ENCODE results near the gene AHNAK. TPM values are rescaled to one million over a fixed set of nuclear protein-coding genes. Genes with fewer than 3 reads are reported as not detected.

AHNAK gene
- total RNA-seq, 1 donor from 2014 or later, result 246 TPM

DNA sequence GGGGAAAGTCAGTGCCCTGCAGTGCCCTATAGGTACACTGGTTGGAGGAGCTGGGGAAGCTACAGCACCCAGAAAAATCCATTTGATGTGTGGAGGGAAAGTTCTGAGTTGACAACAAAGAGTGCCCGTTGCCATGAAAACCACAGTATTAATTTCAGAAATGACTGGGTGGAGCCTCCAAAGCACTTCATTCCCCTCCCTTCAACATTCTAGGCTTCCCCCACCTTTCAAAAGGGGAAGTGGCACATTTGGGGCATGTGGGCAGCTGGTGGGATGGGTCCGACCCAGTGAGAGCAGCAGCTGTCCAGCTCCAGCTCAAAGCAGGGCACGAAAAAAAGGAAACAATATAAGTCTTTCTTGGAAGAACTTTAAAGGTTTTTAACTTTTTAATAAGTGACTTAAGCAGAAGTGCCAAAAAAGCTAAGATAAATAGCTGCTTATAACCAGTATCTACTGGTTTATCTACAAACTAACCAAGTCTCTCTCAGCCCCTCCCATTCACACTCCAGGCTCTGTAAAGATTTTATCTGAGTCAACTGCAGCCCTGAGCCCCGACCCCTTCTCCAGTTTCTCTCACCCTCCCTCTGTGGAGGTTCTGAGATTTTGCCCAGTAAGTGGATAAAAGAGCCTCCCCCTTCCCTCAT lies 9.0 kb upstream of the AHNAK start:
- Mint-ChIP-seq H3K27ac (peak overlapping the region; percentile 99), H3K36me3 (ENCODE audit: low read depth) (peaks cover 27% of the 10 kb centered on the region), H3K27me3 (no peaks in the 10 kb centered on the region), H3K4me1 (peaks cover 88% of the 10 kb centered on the region), H3K9me3 (no peaks in the 10 kb centered on the region), H3K4me3 (peak overlapping the region; percentile 81)
- TF ChIP-seq, protein P1, sequence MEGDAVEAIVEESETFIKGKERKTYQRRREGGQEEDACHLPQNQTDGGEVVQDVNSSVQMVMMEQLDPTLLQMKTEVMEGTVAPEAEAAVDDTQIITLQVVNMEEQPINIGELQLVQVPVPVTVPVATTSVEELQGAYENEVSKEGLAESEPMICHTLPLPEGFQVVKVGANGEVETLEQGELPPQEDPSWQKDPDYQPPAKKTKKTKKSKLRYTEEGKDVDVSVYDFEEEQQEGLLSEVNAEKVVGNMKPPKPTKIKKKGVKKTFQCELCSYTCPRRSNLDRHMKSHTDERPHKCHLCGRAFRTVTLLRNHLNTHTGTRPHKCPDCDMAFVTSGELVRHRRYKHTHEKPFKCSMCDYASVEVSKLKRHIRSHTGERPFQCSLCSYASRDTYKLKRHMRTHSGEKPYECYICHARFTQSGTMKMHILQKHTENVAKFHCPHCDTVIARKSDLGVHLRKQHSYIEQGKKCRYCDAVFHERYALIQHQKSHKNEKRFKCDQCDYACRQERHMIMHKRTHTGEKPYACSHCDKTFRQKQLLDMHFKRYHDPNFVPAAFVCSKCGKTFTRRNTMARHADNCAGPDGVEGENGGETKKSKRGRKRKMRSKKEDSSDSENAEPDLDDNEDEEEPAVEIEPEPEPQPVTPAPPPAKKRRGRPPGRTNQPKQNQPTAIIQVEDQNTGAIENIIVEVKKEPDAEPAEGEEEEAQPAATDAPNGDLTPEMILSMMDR (IDR thresholded peaks at IDR 0.05), result no peak
- ChIA-PET CTCF (interaction anchor here (1.0 to 11.9 kb wide), 4 partner anchors 9 to 130 kb away, joined by 3 to 192 read pairs (median 82); partner anchors contain the start of gene AHNAK), POLR2A (interaction anchor here (0.6 to 7.4 kb wide), 17 partner anchors 9 to 326 kb away, joined by 3 to 183 read pairs (median 6); partner anchors contain the start of genes AHNAK, C11orf98, CSKMT and GNG3)
- DNase-seq (peak; percentile 56), ATAC-seq (ENCODE audit: low read depth) (peak; percentile 52)
- intact Hi-C loops (cut with micrococcal nuclease), result loop anchor here (1.0 to 10.0 kb wide), 8 partner anchors 9 to 1201 kb away; partner anchors contain the start of genes AHNAK and TUT1

DNA sequence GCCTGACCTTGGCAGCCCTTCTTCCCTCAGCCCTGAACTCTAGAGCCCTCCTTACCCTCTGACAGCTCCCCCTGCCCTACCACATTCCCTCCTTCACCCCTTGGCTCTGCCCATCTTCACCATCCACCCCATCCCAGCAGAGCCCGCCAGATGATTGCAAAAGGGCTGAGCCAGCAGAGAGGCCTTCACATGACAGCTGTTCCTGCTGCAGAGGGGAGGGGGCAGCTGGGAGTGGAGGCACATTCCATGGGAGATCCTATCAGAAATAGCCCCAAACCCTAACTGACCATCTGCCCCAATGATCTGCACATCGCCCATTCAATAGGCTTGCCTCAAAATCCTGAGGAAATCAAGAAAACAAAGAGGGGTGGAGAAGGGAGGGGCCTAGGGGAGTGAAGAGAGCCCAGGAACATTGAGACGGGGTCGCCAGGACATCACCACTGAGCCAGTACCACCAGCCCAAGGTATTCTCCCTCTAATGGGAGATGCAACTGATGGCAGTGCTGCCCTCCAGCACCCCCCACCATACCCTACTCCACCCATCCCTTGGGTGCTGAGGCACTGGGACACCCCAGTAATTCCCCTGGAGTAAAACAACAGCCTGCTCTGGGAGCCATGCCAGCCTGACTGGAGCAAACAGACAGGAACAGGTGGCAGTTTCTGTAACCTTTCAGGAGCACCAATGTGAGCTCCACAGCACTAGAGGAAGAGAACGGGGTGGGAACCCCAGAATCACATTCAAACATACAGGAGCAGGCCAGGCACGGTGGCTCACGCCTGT lies 8.0 kb upstream of the AHNAK start:
- H3K27me3 Mint-ChIP-seq, result no peaks in the 10 kb centered on the region
- CTCF ChIA-PET, result interaction anchor here (1.1 to 11.9 kb wide), 3 partner anchors 8 to 129 kb away, joined by 4 to 192 read pairs (median 161); partner anchors contain the start of gene AHNAK
- POLR2A ChIA-PET, result interaction anchor here (0.6 to 7.4 kb wide), 14 partner anchors 8 to 327 kb away, joined by 3 to 183 read pairs (median 10); partner anchors contain the start of genes AHNAK, C11orf98, CSKMT and HNRNPUL2
- H3K27ac Mint-ChIP-seq, result peak overlapping the region; percentile 99
- H3K36me3 Mint-ChIP-seq (ENCODE audit: low read depth), result peaks cover 16% of the 10 kb centered on the region
- intact Hi-C loops (cut with micrococcal nuclease), result loop anchor here (1.0 to 10.0 kb wide), 9 partner anchors 8 to 1642 kb away; partner anchors contain the start of genes AHNAK, FTH1, TMEM109 and TUT1
- peak overlapping the region; percentile 81 for H3K4me3 Mint-ChIP-seq
- TF ChIP-seq, protein P1 (IDR thresholded peaks at IDR 0.05), result no peak
- DNase-seq (no peak), ATAC-seq (ENCODE audit: low read depth) (no peak)
- H3K4me1 Mint-ChIP-seq, result peaks cover 89% of the 10 kb centered on the region
- H3K9me3 Mint-ChIP-seq, result no peaks in the 10 kb centered on the region

DNA sequence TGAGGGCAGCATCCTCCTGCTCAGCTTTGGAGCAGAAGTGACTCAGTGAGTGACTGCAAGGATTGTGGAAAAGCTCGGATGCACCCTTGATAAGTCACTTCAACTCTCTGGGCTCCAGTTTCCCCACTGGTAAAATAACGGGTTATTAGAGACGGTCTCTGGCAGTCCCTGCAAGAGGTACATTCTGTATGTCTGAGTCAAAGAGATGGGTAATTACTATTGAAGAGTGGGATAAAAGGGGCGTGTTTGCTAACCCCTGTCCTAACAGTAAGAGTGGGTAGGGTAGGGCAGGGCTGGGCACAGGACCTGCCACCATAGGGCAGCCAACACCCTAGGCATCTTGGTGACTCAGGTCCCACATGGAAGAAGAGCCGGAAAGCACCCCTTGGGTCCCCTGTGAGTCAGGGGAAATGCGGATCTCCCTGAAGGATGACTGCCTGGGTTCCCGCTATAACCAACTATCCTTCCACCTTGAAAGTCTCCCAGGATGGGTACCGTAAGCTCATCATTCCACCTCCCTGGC lies 7.3 kb upstream of the AHNAK start:
- intact Hi-C loops (cut with micrococcal nuclease), result loop anchor here (5.0 to 10.0 kb wide), 4 partner anchors 587 to 1642 kb away; partner anchors contain the start of genes FTH1 and TMEM109
- Mint-ChIP-seq H3K36me3 (ENCODE audit: low read depth) (peaks cover 10% of the 10 kb centered on the region), H3K9me3 (no peaks in the 10 kb centered on the region), H3K27me3 (no peaks in the 10 kb centered on the region), H3K4me1 (peaks cover 86% of the 10 kb centered on the region), H3K27ac (peak overlapping the region; percentile 99), H3K4me3 (peak overlapping the region; percentile 81)
- no peak for ATAC-seq (ENCODE audit: low read depth)
- TF ChIP-seq, protein P1 (IDR thresholded peaks at IDR 0.05), result no peak
- POLR2A ChIA-PET, result interaction anchor here (0.6 to 7.4 kb wide), 7 partner anchors 13 to 287 kb away, joined by 3 to 183 read pairs (median 24); partner anchors contain the start of genes C11orf98, CSKMT, EEF1G and MTA2
- CTCF ChIA-PET, result interaction anchor here (11.9 kb wide), 1 partner anchor 12 kb away, joined by 192 read pairs; no protein-coding TSS in a partner anchor
- DNase-seq, result no peak

DNA sequence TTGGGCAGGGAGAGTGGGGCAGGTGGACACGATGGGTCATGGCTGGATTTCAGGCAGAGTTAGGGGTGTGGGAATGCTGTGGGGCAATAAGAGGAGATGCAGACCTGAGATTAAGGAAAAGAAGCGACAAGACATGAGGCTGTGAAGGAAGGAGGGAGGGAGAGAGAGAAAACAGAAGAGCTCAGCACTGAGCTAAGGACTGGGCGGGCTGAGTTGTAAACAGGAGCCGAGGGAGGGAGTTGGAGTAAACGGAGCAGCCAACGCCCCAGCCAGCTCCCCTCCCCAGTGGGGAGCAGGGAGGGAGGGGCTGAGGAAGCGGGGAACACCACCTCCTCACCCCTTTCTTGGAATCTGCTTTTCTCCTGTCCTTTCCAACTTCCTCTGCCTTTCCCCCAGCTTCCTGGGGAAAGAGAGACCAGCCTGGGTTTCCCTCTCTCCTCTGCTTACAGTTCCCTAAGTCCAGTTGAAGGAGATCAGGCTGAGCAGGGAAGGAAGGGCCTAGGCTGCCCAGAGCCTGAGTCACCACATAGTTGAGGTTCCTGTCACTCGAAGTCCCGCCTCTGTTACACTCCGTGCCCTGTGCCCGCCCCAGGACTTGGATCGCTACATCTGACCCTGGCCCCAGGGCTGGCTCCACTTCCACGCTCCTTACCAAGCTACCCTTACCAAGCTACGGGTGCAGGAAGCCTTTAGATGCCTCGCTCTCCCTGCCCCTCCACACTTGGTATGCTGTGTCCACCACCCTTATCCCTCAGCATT lies 6.7 kb upstream of the AHNAK start:
- H3K9me3 Mint-ChIP-seq, result no peaks in the 10 kb centered on the region
- DNase-seq (no peak), ATAC-seq (ENCODE audit: low read depth) (peak; percentile 16)
- CTCF ChIA-PET, result interaction anchor here (0.9 to 11.9 kb wide), 3 partner anchors 11 to 159 kb away, joined by 3 to 192 read pairs (median 11); no protein-coding TSS in a partner anchor
- H3K4me3 Mint-ChIP-seq, result peak overlapping the region; percentile 69
- POLR2A ChIA-PET, result interaction anchor here (0.7 to 7.4 kb wide), 12 partner anchors 12 to 904 kb away, joined by 3 to 183 read pairs (median 10); partner anchors contain the start of genes C11orf98, CSKMT, EEF1G and HNRNPUL2
- H3K27ac Mint-ChIP-seq, result peak overlapping the region; percentile 99
- no peaks in the 10 kb centered on the region for H3K27me3 Mint-ChIP-seq
- peaks cover 84% of the 10 kb centered on the region for H3K4me1 Mint-ChIP-seq
- intact Hi-C loops (cut with micrococcal nuclease), result loop anchor here (5.0 to 10.0 kb wide), 4 partner anchors 586 to 1641 kb away; partner anchors contain the start of genes FTH1 and TMEM109
- H3K36me3 Mint-ChIP-seq (ENCODE audit: low read depth), result peaks cover 8% of the 10 kb centered on the region
- TF ChIP-seq, protein P1 (IDR thresholded peaks at IDR 0.05), result no peak
